Sciatic nerve (tissue), 2 donors: ENCODE data around the gene LIPJ. TPM values are rescaled to one million over a fixed set of nuclear protein-coding genes. Genes with fewer than 3 reads are reported as not detected.

Source experiments
- ATAC-seq: fragments of 200-7000 bp; cut with Tn5 transposase; one replicate; pipeline ENCODE4 v1.9.1; 2020; ENCODE audit warnings: mild to moderate bottlenecking, moderate library complexity
- DNase-seq: peaks from one replicate; pipeline ENCODE4 v3.0.0-alpha.2; 2020; ENCODE audit warnings: low spot score
- intact Hi-C: fragments of 100-400 bp; cut with DNase I; formaldehyde crosslinking; loops from one replicate; pipeline ENCODE4 v1.14.2; 2022
- total RNA-seq: library from RNA; stranded (reverse); fragmentation: NEBNext Ultra II Directional; extraction: Animal tissue kit (Norgen Biotek cat#: 25700); gene quantifications from one replicate; pipeline ENCODE4 v1.2.1, GENCODE V29; 2021
- donor health status: DM: no; HTN: no; CAD: no.
- donor health status: DM: no; HTN: no; CAD: no.

LIPJ gene, protein sequence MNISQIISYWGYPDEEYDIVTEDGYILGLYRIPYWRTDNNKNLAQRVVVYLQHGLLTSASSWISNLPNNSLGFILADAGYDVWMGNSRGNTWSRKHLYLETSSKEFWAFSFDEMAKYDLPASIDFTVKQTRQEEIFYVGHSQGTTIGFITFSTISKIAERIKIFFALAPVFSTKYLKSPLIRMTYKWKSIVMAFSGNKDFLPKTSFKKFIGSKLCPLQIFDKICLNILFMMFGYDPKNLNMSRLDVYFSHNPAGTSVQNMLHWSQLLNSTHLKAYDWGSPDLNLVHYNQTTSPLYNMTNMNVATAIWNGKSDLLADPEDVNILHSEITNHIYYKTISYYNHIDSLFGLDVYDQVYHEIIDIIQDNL
- total RNA-seq, result 0.13 TPM

DNA sequence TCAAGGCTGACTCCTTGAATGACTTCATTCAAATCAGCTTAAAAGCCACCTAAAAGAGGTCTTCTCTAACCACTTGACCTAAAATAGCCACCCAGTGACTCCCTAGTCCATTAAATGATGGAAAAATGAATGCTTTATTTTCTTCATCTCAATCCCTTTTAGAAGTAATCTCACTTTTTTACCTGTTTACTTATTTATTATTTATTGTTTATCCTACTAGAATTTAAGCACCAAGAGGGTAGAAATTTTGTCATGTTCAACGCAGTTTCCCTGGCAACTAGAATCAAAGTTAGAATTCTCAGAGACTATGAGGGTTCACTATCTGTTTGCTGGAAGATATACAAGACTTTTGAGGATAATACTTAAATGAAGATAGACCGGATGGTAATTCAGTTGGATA lies at the start of gene LIPJ:
Gene LIPJ, plus strand, starts transcription at position 301 of the 400 bp plus-strand sequence. CDS start 3,926 bp downstream, outside the sequence.
- ATAC-seq (no peak), DNase-seq (no peak)
- intact Hi-C loops, result no loop called here

DNA sequence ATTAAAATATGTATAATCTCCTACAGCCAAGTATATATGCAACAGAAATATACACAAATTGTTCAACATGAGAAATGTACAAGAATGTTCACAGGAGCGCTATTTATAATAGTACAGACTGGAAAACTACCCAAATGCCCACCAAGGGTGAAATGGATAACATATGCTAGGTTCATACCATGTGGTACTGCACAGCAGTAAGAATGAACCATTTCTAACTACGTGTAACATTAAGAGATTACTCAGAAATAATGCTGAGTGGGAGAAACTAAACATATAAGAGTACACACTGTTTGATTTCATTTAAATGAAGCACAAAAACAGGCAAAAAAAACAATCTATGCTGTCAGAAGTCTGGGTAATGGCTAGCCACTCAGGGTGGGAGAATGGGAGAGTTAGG lies 49.2 kb upstream of the LIPJ start:
- intact Hi-C loops, result no loop called here

DNA sequence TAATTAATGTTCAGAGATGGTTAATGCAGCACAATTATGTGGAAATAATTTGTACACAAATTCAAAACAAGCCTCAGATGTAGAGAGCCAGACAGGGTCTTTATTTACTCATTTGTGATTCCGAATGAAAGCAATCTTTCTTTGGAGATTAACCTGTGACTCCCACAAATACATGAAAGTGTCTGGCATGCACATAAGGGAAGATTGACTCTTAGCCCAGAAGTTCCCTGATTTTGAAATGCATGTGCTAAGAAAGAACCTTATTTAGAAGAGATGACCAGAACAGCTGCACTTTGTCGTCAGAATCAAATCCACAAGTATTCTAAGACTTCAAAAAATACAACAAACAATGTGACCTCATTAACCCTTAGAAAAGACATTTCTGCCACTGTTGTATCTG lies 48.5 kb upstream of the LIPJ start:
- DNase-seq (no peak), ATAC-seq (peak; percentile 86)
- intact Hi-C loops, result no loop called here

More for the DNA sequence above, 49.2 kb upstream of the LIPJ start:
- DNase-seq, result no peak
- ATAC-seq, result no peak

DNA sequence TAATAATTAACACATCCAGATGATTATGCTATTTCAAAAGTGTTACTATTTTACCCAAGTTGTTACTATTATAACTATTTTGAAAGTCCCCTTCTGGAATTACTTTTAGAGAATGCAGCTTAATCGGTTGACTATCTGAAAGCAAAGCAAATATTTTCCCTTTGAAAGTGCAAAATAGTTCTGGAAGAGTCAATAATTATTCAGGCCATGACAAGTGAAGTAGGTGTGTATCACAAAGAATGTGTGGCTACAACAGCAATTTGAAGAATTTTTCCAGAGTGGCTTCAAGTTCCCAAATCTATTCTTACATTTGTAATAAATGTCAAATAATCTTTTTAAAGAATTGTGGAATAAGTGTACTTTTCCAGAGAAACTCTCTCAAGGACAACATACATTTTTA lies 46.2 kb upstream of the LIPJ start:
- intact Hi-C loops, result no loop called here
- ATAC-seq, result no peak
- DNase-seq, result no peak

DNA sequence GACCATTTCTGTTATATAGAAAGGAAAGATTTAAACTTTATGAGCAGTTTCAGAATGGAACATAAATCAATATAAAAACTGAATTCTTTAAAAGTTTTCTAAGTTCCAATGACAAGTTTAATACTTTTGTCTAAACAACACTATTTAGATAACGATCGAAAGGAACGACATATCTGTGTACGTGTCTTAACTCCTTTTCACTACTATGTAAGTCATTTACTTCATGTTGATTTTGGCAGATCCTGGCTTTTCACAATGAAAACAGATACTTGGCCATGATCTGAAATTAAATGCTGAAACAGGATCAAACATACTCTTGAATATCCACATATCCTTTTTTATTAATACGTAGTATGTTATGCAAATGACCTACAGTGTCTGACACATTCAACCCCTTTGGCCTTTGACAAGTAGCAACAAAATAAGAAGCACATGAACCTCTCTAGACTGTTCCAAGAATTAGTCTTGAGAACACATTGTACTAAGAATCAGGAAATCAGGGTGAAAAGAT lies 45.4 kb upstream of the LIPJ start:
- DNase-seq, result no peak
- intact Hi-C loops, result no loop called here
- ATAC-seq, result peak; percentile 91

DNA sequence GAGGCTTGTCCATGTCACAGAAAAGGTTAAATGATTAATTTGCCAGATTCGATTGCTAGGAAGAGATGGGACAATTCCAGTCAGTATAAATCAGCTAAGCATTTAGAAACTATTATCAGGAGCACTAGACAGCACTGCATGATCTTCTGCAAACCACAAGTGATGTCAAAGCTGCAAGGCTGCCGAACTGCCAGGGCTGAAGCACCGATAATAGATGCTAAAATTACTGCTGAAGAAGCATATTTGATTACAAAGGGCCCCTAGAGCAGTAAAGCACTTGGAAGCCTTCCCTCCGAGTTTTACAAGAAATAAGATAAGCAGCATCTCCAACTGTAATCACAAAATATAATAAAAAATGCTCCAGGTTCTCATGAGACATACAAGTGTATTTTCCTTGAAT lies 44.0 kb upstream of the LIPJ start:
- intact Hi-C loops, result no loop called here
- DNase-seq (no peak), ATAC-seq (no peak)

DNA sequence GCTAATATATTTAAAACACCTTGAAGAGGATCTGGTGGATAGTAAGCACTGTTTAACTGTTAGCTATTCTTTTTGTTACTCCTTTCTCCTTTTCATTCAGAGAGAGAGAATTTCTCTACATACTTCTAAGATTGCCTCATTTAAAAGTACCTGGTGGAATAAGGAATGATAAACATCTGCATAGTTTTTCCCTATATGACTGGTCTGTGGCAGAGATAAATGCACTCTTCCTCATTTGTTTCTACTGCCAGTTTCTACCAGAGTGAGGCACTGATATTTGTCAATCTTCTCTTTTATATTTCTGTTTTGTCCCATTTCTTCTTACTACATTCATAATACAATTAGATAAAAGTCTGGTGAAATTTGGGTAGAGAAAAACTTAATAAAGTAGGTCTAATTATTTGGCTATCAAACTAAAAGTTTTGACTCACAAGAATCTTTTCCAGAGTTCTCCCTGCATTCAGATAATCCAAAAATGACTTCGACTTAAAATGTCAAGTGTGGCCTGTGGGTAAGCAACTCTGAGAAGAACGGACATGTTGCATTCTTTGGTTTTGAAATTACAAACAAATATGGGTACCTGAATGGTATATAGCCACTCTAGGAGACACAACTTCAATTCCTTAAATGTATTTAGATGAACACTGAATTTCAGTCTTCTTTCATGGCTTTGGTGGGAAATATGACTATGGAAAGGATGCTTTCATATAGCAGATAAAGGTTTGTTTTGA lies 42.3 kb upstream of the LIPJ start:
- DNase-seq (no peak), ATAC-seq (no peak)
- intact Hi-C loops, result no loop called here

DNA sequence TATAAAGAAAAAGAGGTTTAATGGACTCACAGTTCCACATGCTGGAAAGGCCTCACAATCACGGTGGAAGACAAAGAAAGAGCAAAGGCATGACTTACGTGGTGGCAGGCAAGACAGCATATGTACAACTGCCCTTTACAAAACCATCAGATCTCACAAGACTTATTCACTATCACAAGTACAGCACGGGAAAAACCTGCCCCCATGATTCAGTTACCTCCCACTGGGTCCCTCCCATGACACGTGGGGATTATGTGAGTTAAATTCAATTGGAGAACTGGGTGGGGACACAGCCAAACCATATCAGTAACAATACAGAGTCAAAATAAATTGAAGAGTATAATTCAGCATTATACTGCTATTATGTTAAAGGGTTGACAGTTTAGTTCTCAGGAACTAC lies 41.2 kb upstream of the LIPJ start:
- intact Hi-C loops, result loop anchor here (5.0 kb wide), 1 partner anchor 693 kb away; no protein-coding TSS in a partner anchor
- ATAC-seq, result no peak
- DNase-seq, result no peak

DNA sequence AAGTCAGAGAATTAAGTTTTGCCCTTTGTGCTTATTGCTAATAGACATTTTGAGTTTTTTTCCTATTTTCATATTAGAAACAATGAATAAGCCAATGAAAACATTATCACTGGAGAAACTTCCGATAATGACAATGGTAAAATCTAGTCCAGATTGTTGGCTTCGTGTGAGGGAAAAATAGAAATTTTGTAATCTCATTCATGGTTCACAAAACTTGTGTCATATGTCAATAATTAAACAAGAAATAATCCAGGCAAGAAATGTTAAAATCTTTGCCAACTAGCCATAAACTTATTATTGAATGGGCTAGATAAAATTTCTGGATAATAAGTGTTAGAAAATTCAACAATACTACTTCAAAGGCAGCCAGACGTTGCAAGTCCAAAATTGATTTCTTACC lies 40.1 kb upstream of the LIPJ start:
- intact Hi-C loops, result loop anchor here (5.0 kb wide), 1 partner anchor 694 kb away; no protein-coding TSS in a partner anchor
- ATAC-seq (peak; percentile 62), DNase-seq (no peak)

DNA sequence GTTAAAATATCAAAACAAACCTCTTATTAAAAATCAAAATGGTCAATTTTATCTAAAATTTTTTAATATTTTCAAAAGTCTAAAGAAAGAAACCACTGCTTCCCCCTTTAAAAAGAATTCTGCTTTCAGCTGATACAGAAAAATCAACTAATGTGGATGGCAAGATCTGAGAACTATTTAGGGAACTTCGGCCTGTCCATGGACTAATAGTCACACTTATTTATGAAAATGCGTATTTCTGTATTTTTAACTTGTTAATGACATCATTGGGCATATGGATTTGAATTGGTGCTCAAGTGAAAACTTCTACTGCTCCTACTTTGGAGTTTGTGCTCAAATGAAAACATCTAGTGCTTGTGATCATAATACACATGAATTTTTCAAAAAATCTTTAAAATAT lies 35.3 kb upstream of the LIPJ start:
- DNase-seq (no peak), ATAC-seq (no peak)
- intact Hi-C loops, result no loop called here

DNA sequence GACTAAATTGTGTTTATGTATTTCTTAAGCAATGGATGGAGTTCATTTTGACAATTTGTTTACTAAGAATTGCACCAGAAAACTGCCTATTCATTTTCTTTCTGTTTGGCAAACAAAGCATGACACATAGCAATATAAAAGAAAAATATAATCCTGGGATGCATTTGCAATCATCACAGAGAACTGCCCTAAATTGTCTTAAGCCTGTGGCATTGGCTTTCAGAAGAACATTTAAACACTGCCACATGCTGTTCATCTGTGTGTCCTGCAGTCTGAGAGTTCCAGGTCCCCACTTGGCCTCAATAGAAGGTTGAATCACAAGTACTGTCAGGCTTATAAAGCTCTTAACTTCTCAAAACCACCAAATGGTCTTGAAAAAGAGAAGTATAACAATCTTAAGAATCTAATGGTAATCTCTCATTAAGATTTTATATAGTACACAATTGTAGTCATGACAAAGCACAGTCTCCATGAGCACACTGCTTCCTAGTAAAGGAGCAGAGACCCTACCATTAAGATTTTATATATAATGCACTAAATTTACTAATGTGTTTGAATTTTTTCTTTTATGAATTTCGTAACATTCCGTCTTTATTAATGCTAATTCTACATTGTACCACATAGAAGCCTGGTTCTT lies 33.3 kb upstream of the LIPJ start:
- DNase-seq (no peak), ATAC-seq (peak; percentile 94)
- intact Hi-C loops, result no loop called here

DNA sequence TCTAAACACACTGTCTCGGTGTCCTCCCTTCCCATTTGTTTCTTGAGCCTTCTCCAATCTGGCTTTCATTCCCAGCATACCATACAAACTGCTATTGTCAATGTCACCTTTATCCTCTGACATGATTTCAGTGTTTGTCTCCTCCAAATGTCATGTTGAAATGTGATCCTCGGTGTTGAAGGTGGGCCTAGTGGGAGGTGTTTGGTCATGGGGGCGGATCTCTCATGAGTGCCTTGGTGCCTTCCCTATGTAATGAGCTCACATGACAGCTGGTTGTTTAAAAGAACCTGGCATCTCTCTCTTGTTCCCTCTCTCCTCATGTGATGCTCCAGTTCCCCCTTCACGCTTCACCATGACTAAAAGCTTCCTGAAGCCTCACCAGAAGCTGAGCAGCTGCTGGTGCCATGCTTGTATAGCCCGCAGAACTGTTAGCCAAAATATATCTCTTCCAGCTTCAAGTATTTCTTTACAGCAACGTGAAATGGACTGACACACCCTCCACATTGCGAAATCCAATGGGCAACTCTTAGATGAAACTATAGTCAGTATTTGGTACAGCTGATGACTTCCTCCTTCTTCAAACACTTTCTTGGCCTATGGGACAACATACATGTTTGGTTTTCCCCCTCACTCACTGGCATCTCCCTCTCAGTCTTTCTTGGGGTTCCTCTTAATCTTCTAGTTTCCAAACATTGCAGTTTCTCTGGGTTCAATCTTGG lies 31.2 kb upstream of the LIPJ start:
- ATAC-seq, result no peak
- DNase-seq, result no peak
- intact Hi-C loops, result no loop called here

DNA sequence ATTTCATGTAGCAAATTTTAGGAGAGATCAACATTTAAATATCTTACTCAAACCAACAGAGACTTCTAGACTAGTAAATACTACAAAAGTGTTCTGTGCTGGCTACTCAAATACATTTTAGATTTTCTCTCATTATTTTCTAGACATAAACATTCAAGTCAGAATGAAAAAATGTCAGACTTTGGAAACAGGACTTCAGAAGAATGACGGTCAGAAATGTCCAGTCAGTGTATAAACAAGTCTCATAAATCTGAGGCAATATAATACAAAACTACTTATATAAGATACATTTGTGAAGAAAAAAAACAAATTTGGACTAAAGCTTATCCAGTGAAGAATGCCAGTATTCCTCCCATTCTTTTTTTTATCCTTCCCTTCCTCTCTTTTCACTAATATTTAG lies 29.3 kb upstream of the LIPJ start:
- intact Hi-C loops, result no loop called here
- no peak for ATAC-seq
- DNase-seq, result no peak

DNA sequence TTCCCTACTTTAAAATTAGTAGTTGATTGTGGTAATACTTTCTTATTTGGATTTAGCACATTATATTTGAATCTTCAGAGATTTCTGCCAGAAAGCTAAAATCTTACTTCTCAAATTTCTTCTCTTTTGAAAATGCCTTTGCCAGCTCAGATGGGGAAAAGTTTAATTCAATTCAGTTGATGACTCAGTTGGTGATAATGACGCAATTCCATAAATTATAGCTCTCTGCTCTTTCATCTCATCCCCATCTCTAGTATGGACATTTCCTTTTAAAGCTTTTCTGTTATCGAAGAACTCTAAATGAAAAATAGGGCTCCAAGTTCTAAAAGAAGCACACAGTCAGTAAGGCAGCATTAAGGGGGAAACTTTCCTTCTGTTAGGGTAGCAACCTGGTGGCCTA lies 28.9 kb upstream of the LIPJ start:
- intact Hi-C loops, result no loop called here

DNA sequence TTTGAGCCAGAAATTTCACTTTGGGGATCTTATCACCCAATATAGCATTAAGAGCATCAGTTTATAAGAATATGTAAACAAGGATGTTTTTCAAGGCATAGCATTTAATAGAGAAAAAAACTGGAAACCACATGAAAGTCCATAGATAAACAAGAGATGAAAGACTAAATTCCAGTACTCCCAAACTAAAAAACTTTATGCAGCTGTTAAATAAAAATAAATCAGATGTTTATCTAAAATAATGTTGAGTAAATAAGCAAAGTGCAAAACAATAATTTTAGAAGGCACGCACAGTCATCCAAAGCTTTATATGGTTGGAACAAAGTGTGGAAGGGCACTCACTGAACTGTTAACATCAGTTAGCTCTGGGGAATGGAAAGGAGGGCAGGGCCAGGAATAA lies 24.4 kb upstream of the LIPJ start:
- intact Hi-C loops, result no loop called here
- ATAC-seq (no peak), DNase-seq (no peak)

More for the DNA sequence above, 28.9 kb upstream of the LIPJ start:
- ATAC-seq (no peak), DNase-seq (no peak)

DNA sequence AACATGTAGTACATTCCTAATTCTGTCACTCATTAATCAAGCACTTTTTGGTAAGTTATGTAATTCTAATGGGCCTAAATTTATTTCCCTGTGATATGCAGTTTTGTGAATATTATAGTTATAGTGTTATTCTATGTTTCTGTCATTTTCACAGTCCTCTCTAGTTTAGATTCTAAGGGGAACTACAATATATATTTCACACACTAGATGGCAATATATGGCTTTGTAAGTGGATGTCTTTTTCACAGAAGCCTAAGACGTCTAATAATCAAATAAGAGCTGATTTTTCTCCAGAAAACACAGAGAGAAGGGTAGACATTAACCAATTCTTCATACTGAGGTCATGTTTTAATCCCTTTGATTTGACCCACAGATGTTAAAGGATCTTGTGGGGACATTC lies 21.5 kb upstream of the LIPJ start:
- intact Hi-C loops, result no loop called here
- DNase-seq, result no peak
- ATAC-seq, result peak; percentile 69

DNA sequence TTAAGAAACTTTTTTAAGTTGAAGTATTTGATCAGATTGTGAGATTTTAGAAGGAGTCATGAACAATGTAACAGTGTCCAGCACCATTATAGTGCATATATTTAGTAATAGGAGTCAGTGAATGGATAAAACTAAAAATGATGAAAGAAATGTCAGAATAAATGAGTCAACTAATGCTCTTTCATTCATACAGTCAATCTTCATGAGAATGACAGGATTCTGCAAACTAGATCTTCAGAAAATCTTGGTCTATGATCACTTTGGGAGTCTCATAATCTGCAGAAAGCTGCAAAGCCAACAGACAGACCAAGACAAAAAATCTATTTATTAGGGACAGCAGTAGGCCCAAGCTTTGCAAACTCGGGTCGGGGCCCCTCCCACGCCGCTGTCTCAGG lies 4.2 kb upstream of the LIPJ start:
- intact Hi-C loops, result no loop called here
- no peak for DNase-seq

DNA sequence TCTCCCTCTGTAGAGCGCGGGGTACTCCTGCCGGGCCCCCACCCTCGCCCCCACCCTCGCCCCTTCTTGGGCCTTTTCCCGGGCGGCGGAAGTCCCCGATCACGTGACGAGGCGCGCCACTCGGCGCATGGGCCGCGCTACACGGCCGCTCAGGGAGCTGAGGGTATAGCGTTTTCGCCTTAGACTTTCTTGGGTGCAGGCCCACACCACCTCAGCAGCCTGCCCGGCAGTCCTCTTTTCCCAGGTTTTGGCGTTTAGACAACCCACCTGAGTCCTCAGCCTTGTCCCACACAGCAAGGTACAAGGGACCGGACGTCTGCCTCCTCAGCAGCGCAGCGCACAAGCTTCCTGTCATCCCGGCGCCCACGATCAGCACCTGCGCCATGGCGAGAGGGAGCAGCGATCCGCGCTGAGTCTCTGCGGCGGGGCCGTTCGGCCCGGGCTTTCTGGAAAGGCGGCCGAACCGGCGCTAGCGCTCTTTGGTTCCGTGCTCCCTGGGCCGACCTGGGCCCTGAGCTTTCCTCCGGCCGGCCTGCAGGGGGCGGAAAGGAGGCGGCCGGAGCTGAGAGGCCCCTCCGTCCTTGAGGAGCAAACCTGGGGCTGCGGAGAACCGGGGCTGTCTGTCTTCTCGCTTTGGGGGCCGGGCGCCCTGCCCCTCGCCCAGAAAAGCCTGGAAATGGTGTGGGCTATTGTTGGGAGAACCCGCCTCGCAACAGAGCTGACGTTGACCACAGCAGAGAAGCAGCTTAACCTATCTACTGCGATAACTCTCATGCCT lies 3.6 kb upstream of the LIPJ start, which contains the start of gene RNLS:
Gene RNLS, minus strand, starts transcription at position 513 of the 778 bp plus-strand sequence.
- DNase-seq, result peak; percentile 86
- ATAC-seq, result peak; percentile 98
- intact Hi-C loops, result no loop called here

More for the DNA sequence above, 4.2 kb upstream of the LIPJ start:
- ATAC-seq, result no peak
